ENCODE measurements around the gene CDHR2.

CDHR2 gene

DNA sequence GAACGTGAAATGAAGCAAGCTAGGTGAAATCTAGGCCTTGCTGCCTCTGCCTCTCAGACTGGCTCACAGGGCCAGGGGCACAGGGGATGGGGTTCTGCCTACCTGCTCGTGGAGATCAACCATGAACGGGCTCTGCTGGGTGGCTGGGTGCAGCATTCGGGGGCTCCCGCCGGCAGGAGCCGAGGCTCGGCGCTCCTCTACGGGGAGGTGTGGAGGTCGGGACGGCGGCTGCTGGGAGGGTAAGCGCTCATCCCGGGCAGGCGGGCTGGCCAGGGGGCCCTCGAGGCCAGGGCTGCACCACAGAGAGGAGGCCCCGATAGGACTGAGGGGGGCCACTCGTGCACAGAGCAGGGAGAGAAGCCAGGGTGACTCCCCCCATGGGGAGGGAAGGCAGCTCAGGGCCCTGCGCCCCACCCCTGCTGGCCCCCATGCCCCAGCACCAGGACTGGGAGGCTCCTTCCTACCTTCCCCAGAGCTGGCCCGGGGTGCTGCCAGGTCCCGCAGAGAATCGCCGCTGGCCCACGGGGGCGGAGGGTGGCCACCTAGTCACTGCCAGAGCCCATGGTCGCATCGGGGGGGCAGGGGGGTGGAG is 17.1 kb upstream of the CDHR2 start:
- TF ChIP-seq POLR2AphosphoS5 (IDR thresholded peaks at IDR 0.05; ENCODE audit: borderline replicate concordance, low read depth, low read length) (no peak), EZH2 (IDR thresholded peaks at IDR 0.05) (no peak), FOXP2 (optimal IDR thresholded peaks at IDR 0.05; ENCODE audit: control extremely low read depth, extremely low read length, insufficient read depth) (no peak)
- no peak for DNase-seq (ENCODE audit: low read depth, low spot score)
- Histone ChIP-seq H3K4me3 (no peak overlapping the region), H3K36me3 (ENCODE audit: insufficient read depth, low read length) (peaks cover 64% of the 10 kb centered on the region), H3K9me3 (ENCODE audit: low read depth, low read length) (no peaks in the 10 kb centered on the region), H3K9ac (ENCODE audit: insufficient read length) (no peak overlapping the region), H3K27ac (no peak overlapping the region)

DNA sequence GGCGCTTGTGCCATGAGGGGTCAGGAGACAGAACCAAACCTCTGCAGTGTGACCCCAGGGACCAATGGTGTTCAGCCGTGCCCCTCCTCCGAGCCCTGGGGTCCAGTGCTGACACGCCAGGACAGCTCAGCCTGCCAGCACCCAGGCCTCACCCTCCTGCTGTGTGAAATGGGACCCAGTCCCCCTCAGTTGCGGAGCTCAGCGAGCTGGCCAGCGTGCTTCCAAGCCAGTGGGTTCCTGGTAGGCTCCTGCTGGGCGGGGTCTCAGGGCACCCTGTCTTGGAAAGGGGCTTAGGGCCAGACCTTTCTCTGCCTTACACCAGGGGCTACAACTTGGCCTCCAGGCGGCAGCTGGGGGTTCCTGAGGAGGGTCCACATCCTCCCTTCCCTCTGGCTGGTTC is 16.3 kb upstream of the CDHR2 start:
- H3K27ac ChIP-seq: no peak overlapping the region
- H3K9me3 ChIP-seq (ENCODE audit: low read depth, low read length): no peaks in the 10 kb centered on the region
- peak overlapping the region; percentile 99 for H3K4me3 ChIP-seq
- no peak overlapping the region for H3K9ac ChIP-seq (ENCODE audit: insufficient read length)
- DNase-seq (ENCODE audit: low read depth, low spot score): no peak
- TF ChIP-seq POLR2AphosphoS5 (IDR thresholded peaks at IDR 0.05; ENCODE audit: borderline replicate concordance, low read depth, low read length) (no peak), EZH2 (IDR thresholded peaks at IDR 0.05) (no peak), FOXP2 (optimal IDR thresholded peaks at IDR 0.05; ENCODE audit: control extremely low read depth, extremely low read length, insufficient read depth) (no peak)
- peaks cover 60% of the 10 kb centered on the region for H3K36me3 ChIP-seq (ENCODE audit: insufficient read depth, low read length)

DNA sequence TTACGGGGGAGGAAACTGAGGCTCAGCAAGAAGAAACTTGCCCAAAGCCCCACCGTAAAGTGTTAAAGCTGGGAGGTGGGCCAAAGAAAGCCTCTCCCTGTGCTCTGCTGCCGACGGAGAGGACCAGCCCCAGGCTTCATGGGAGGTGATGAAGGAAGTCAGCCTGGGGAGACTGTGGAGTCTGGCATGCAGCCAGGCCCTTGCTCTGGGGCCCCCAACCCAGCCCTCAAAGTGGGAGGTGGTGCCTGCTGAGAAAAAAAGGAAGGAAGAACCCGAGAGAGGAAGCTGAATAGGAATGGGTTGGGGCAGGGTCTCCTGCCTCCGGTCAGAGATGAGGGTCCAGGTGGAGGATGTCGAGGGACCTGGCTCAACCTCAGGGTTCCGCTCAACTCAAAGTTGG is 15.8 kb upstream of the CDHR2 start:
- Histone ChIP-seq H3K36me3 (ENCODE audit: insufficient read depth, low read length) (peaks cover 54% of the 10 kb centered on the region), H3K4me3 (peak overlapping the region; percentile 99), H3K9ac (ENCODE audit: insufficient read length) (no peak overlapping the region), H3K9me3 (ENCODE audit: low read depth, low read length) (no peaks in the 10 kb centered on the region), H3K27ac (peak overlapping the region; percentile 39; the same call in 1 of the 2 replicates)
- no peak for TF ChIP-seq EZH2 (IDR thresholded peaks at IDR 0.05)
- peak; percentile 13; the same call in 1 of the 2 replicates for TF ChIP-seq POLR2AphosphoS5 (IDR thresholded peaks at IDR 0.05; ENCODE audit: borderline replicate concordance, low read depth, low read length)
- TF ChIP-seq FOXP2 (optimal IDR thresholded peaks at IDR 0.05; ENCODE audit: control extremely low read depth, extremely low read length, insufficient read depth): no peak
- peak; percentile 58 for DNase-seq (ENCODE audit: low read depth, low spot score)

DNA sequence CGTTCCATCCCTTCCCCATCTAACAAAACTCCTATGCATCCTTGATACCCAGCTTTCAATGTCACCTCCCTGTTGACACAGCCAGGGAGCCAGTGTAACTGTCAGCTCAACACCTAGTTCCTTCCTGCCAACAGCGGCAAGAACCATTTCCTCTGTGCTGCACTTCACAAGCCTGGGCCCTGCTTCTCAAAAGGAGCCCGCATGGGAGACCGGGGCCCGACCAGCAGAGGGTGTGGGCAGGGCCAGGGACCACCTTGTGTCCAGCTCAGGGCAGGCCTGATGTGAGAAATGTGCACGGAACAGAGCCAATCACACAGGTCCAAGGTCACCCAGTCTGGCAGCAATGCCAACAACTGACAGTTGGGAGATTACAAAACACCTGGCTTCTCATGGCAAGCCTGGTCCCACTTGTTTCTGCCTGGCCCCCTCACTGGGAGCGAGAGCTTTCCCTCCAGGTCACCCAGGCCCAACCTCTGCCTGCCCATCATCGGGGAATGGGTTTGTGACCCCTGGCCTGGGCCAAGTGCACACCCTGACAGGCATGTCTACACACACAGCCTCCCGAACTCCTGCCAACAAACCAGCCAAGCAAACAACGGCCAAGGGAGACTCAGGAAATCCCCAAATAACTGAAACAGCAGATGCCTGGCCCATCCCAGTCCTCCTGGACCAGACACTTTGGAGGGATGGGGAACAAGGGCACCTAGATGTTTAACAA is 15.1 kb upstream of the CDHR2 start:
- no peaks in the 10 kb centered on the region for H3K9me3 ChIP-seq (ENCODE audit: low read depth, low read length)
- DNase-seq (ENCODE audit: low read depth, low spot score): no peak
- H3K4me3 ChIP-seq: peak overlapping the region; percentile 99
- H3K36me3 ChIP-seq (ENCODE audit: insufficient read depth, low read length): peaks cover 47% of the 10 kb centered on the region
- peak overlapping the region; percentile 39; the same call in 1 of the 2 replicates for H3K27ac ChIP-seq
- H3K9ac ChIP-seq (ENCODE audit: insufficient read length): peak overlapping the region; percentile 99
- TF ChIP-seq FOXP2 (optimal IDR thresholded peaks at IDR 0.05; ENCODE audit: control extremely low read depth, extremely low read length, insufficient read depth) (no peak), POLR2AphosphoS5 (IDR thresholded peaks at IDR 0.05; ENCODE audit: borderline replicate concordance, low read depth, low read length) (no peak), EZH2 (IDR thresholded peaks at IDR 0.05) (no peak)

DNA sequence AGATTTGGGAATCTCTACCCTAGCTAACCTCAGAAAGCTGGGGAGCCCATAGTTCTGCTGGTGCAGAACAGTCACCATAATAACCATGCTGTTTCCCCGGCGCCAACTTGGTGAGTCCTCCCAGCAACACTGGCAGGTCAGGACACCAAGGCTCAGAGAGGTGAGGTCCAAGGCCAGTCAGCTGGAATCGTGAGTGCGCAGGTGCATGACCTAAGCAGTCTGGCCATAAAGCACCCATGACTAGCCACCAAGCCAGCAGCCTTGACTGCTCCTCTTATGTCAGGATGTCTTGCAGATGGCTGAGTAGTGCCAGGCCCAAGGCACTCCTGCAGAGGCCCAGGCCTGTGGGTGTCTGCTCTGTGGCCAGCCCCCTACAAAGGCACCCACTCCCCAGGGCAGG is 14.5 kb upstream of the CDHR2 start:
- TF ChIP-seq EZH2 (IDR thresholded peaks at IDR 0.05): no peak
- TF ChIP-seq POLR2AphosphoS5 (IDR thresholded peaks at IDR 0.05; ENCODE audit: borderline replicate concordance, low read depth, low read length): no peak
- no peak for TF ChIP-seq FOXP2 (optimal IDR thresholded peaks at IDR 0.05; ENCODE audit: control extremely low read depth, extremely low read length, insufficient read depth)
- DNase-seq (ENCODE audit: low read depth, low spot score): no peak
- H3K27ac ChIP-seq: peak overlapping the region; percentile 39; the same call in 1 of the 2 replicates
- no peaks in the 10 kb centered on the region for H3K9me3 ChIP-seq (ENCODE audit: low read depth, low read length)
- peak overlapping the region; percentile 99 for H3K9ac ChIP-seq (ENCODE audit: insufficient read length)
- H3K36me3 ChIP-seq (ENCODE audit: insufficient read depth, low read length): peaks cover 41% of the 10 kb centered on the region
- peak overlapping the region; percentile 99 for H3K4me3 ChIP-seq

DNA sequence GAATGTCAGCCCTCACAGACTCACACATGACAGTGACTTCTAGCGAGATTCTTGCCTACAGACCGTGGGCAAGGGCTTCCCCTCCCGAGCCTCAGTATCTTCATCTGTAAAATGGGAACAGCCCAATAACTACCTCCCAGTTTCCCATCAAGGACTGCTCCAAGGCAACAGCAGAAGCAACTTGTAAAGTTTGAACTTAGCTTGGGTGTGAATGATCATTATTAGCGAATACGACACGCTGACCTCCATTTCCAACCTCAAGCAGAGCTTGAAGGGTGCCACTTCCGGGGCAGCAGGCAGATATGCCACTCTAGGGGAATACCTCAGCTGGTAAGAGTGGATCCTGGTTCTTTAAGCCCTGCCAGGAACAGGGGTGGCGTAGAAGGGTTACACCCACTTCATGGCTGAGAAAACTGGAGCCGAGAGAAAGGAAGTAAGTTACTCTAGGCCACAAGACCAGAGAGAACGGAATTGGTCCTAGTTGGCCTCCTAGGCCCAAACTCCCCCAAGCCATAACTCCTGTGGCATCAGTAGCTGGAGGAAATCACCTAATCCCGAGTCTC is 14.0 kb upstream of the CDHR2 start:
- peak overlapping the region; percentile 94 for H3K27ac ChIP-seq
- H3K36me3 ChIP-seq (ENCODE audit: insufficient read depth, low read length): peaks cover 38% of the 10 kb centered on the region
- H3K9me3 ChIP-seq (ENCODE audit: low read depth, low read length): no peaks in the 10 kb centered on the region
- 0 out of 2 replicates have a peak, but pooled peaks have one; percentile 4 for TF ChIP-seq POLR2AphosphoS5 (IDR thresholded peaks at IDR 0.05; ENCODE audit: borderline replicate concordance, low read depth, low read length)
- TF ChIP-seq EZH2 (IDR thresholded peaks at IDR 0.05): no peak
- H3K4me3 ChIP-seq: peak overlapping the region; percentile 99
- no peak for DNase-seq (ENCODE audit: low read depth, low spot score)
- H3K9ac ChIP-seq (ENCODE audit: insufficient read length): peak overlapping the region; percentile 99

DNA sequence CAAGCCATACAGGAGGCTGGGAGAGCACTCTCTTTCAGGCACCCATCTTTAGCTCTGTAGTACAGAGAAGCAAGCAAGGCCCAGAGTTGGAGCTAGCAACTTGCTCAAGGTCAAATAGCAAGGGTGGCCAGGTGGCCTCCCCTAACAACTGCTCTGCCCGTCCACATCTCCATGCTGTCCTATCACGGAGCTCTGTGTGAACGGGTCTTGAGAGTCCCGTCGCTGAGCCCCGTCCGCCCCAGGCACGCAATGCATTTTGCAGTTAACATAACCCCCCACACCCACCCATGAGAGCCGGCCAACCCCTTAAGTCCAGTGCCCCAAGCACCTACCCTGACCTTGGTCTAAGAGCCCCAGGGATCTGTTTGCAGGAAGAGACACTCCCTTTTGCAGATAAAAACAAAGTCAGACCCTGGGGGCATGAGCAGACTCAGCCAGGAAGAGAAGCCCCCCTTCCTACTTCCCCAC is 13.4 kb upstream of the CDHR2 start:
- Histone ChIP-seq H3K36me3 (ENCODE audit: insufficient read depth, low read length) (peaks cover 33% of the 10 kb centered on the region), H3K9me3 (ENCODE audit: low read depth, low read length) (no peaks in the 10 kb centered on the region), H3K9ac (ENCODE audit: insufficient read length) (peak overlapping the region; percentile 99), H3K27ac (peak overlapping the region; percentile 94), H3K4me3 (peak overlapping the region; percentile 99)
- DNase-seq (ENCODE audit: low read depth, low spot score): no peak
- TF ChIP-seq POLR2AphosphoS5 (IDR thresholded peaks at IDR 0.05; ENCODE audit: borderline replicate concordance, low read depth, low read length): no peak
- no peak for TF ChIP-seq FOXP2 (optimal IDR thresholded peaks at IDR 0.05; ENCODE audit: control extremely low read depth, extremely low read length, insufficient read depth)

DNA sequence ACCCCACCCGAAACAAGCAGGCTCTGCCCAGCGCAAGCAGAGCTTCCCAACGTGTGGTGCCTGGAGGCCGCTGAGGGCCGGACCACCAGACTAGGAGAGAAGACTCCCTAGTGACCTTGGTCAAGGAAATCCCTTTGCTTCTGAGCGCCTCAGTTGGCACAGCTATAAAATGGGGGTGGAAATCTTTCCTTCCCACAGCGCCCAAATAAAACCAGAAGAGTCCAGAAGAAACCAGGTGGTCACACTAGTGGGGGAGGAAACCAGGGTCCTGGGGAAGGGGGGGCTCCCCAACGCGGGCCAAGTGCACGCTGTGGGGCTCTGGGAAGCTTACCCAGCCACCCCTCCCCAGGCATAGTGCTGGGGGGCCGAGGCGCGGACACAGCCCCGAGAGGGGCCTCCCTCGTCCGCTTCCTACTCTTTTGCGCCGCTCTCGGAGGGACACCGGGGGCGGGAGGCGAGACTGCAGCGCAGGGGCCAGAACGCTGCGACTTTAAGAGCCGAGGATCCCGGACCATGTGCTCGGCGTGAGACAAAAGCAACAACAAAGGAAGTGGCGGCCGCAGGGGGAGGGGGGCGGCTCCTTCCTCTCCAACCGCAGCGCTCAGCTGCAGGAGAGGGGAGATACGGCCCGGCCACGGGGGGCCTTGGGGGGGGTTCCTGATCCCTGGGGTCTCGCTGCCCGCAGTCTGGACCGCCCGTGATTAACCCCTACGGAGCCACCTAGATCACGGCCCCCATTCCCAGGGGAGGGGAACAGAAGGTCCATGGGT is 12.8 kb upstream of the CDHR2 start:
- Histone ChIP-seq H3K9ac (ENCODE audit: insufficient read length) (peak overlapping the region; percentile 99), H3K9me3 (ENCODE audit: low read depth, low read length) (no peaks in the 10 kb centered on the region), H3K27ac (peak overlapping the region; percentile 94), H3K36me3 (ENCODE audit: insufficient read depth, low read length) (peaks cover 27% of the 10 kb centered on the region), H3K4me3 (peak overlapping the region; percentile 99)
- TF ChIP-seq FOXP2 (optimal IDR thresholded peaks at IDR 0.05; ENCODE audit: control extremely low read depth, extremely low read length, insufficient read depth): no peak
- peak; percentile 64; the same call in 1 of the 2 replicates for TF ChIP-seq POLR2AphosphoS5 (IDR thresholded peaks at IDR 0.05; ENCODE audit: borderline replicate concordance, low read depth, low read length)
- DNase-seq (ENCODE audit: low read depth, low spot score): no peak
